Immature natural killer cell (primary cell): ENCODE results near the gene RNU1-3. TPM values are rescaled to one million over a fixed set of nuclear protein-coding genes. Genes with fewer than 3 reads are reported as not detected.
"Not testable (repeated sequence)": the region's sequence is repeated elsewhere in the genome, so short reads cannot be mapped to it uniquely, and the experiment has no call there.

ENCODE experiments used
- DNase-seq, 3 donors: peaks; one replicate each; pipeline ENCODE4 v3.0.0; 2022; ENCODE audit warnings: mixed read lengths in 1 of 3
- H3K27ac Mint-ChIP-seq, 6 donors: one replicate each; pipeline ENCODE4 v1.8.0; 2020; ENCODE audit warnings: mixed read lengths in 6 of 6, mild to moderate bottlenecking in 5 of 6, inconsistent platforms in 4 of 6, moderate library complexity in 3 of 6
- H3K27me3 Mint-ChIP-seq, 3 donors: one replicate each; pipeline ENCODE4 v1.8.0; 2020 to 2021; ENCODE audit warnings: low read depth in 3 of 3, mild to moderate bottlenecking in 3 of 3, mixed read lengths in 3 of 3, moderate library complexity in 3 of 3, inconsistent platforms in 1 of 3
- H3K36me3 Mint-ChIP-seq, 3 donors: one replicate each; pipeline ENCODE4 v1.8.0; 2020; ENCODE audit warnings: mixed read lengths in 3 of 3, inconsistent platforms in 2 of 3, mild to moderate bottlenecking in 2 of 3
- H3K4me1 Mint-ChIP-seq, 2 donors: one replicate each; pipeline ENCODE4 v1.8.0; 2020; ENCODE audit warnings: inconsistent platforms in 2 of 2, mild to moderate bottlenecking in 2 of 2, mixed read lengths in 2 of 2, moderate library complexity in 1 of 2
- H3K4me3 Mint-ChIP-seq, 5 donors: one replicate each; pipeline ENCODE4 v1.8.0; 2020; ENCODE audit warnings: mild to moderate bottlenecking in 5 of 5, mixed read lengths in 5 of 5, inconsistent platforms in 3 of 5, moderate library complexity in 3 of 5
- H3K9me3 Mint-ChIP-seq, 6 donors: one replicate each; pipeline ENCODE4 v1.8.0; 2020; ENCODE audit warnings: mild to moderate bottlenecking in 6 of 6, mixed read lengths in 6 of 6, inconsistent platforms in 4 of 6, moderate library complexity in 3 of 6
- polyA plus RNA-seq, 3 donors: library from polyadenylated mRNA; unstranded; fragments of 300-500 nt; fragmentation: Illumina TruSeq; gene quantifications; one replicate each; pipeline ENCODE4 v1.2.3, GENCODE V29; 2021

The RNU1-3 gene
- polyA plus RNA-seq, 3 donors from 2014 or later: 28.1 TPM; not detected in 2

DNA sequence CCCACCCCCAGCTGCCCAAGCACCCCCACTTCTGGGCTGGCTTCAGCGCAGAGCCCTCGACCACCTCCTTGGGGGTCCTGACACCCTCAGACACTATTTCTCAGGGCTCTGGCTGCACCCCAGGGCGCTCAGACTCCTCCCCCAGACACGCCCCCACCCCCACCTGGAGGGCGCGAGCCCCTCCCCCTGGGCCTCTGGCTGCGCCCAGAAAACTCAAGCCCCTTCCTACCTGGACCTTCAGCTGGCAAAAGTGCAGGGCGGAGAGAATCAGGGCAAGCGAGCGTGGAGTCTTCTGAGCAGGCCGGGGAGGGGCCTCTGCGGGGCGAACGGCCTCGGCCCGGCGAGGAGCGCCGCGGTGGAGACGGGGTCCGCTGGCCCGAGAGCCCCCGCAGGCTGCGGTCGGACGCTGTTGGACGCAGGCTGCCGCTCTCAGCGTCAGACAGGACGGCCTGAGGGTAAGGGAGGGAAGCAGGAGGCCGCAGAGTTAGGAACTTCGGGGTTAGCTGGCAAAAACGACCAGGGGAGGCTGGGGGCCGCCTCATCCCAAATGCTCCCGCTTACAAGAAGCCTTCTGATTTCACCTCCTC is 36.0 kb downstream of the RNU1-3 start:
- peaks cover 0 to 8% (median 4%) of the 10 kb centered on the region in 3 donors for H3K27me3 Mint-ChIP-seq
- H3K27ac Mint-ChIP-seq: no peak overlapping the region
- peaks cover 2 to 8% of the 10 kb centered on the region in 2 donors for H3K4me1 Mint-ChIP-seq
- DNase-seq: no peak
- no peak overlapping the region for H3K4me3 Mint-ChIP-seq
- H3K36me3 Mint-ChIP-seq: peaks cover 24 to 73% (median 27%) of the 10 kb centered on the region in 3 donors
- no peaks in the 10 kb centered on the region for H3K9me3 Mint-ChIP-seq

- H3K27ac Mint-ChIP-seq, H3K4me1 Mint-ChIP-seq, H3K4me3 Mint-ChIP-seq, DNase-seq, H3K9me3 Mint-ChIP-seq, H3K27me3 Mint-ChIP-seq: not testable (repeated sequence)
- peaks cover 28 to 79% (median 34%) of the 10 kb centered on the region in 3 donors for H3K36me3 Mint-ChIP-seq
Measured at GRCh38 chr1:16629916-16630530, 36.7 kb downstream of the RNU1-3 start.

GRCh38 chr1:16628361-16629111 is 38.2 kb downstream of the RNU1-3 start:
- peaks cover 23 to 67% (median 24%) of the 10 kb centered on the region in 3 donors for H3K36me3 Mint-ChIP-seq
- H3K27me3 Mint-ChIP-seq: peaks cover 0 to 9% (median 4%) of the 10 kb centered on the region in 3 donors
- H3K27ac Mint-ChIP-seq: no peak overlapping the region
- H3K9me3 Mint-ChIP-seq: no peaks in the 10 kb centered on the region
- peaks cover 0 to under 1% of the 10 kb centered on the region in 2 donors for H3K4me1 Mint-ChIP-seq
- no peak overlapping the region for H3K4me3 Mint-ChIP-seq
- DNase-seq: no peak

DNA sequence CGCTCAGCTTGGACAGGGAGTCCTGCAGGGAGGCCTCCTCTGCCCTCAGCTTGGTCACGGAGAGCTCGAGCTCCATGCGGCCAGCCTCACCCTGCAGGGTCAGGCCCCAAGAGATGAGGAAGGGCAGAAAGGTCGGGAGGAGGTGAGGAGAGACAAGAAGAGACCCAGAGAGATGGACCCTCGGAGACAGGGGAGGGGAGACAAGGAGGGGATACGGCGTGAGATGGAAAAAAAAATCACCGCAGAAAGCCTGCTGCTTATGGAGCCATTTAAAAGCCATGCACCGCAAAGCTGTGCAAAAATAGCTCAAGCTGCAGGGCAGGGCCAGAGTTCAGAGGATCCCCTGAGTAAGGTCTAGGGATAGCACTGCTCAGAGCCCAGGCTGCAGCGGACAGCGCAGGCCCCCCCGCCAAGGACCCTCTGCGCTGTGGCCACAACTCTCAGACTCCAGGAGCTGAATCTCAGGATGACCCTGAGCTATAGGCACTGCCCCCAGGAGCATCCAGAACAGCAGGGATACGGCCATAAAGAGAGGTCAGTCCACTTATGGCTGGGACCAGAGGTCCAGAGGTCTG is 40.3 kb downstream of the RNU1-3 start:
- peaks cover 18 to 51% (median 23%) of the 10 kb centered on the region in 3 donors for H3K36me3 Mint-ChIP-seq
- DNase-seq, H3K9me3 Mint-ChIP-seq, H3K4me3 Mint-ChIP-seq, H3K27me3 Mint-ChIP-seq, H3K4me1 Mint-ChIP-seq, H3K27ac Mint-ChIP-seq: not testable (repeated sequence)

GRCh38 chr1:16625497-16626408 is 41.0 kb downstream of the RNU1-3 start:
- no peak overlapping the region for H3K27ac Mint-ChIP-seq

DNA sequence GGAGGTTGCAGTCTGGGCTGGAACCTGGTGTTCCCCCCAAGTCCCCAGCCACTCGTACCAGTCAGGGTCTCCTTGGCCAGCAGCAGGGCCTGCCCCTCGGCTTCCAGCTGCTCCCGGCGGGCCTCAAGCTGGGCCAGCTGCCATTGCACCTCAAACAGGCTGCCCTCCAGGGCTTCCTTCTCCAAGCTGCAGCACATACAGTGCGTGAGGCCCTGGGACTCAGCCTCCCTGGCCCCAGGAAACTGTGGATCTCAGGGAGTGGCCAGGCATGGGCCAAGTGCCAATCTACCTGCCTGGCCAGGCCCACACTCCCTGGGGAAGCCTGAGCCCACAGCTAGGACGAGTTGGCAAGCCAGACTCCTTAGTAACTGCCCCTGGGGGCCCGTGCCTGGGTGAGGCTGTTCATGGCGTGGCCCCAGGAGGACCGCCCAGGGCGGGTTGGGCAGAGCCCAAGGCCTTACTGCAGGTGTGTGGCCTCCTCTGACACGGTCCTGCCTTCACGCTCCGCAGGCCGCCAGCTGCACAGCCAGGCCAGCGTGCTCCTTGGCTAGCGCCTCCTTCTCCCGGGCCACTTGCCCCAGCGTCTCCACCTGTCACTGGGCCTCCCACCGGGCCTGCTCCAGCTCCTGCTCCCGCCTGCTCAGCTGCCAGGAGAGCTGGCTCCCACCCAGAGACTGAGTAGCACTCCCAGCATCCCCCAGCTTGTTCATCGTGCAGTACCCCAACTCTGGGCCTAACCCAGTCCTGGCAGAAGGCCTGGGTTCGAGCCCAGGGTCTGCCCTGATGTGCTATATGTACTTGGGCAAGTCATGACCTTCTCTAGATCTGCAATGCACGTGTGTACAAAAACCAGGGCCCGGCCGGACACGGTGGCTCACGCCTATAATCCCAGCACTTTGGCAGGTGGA is 42.7 kb downstream of the RNU1-3 start:
- peaks cover 18 to 35% (median 23%) of the 10 kb centered on the region in 3 donors for H3K36me3 Mint-ChIP-seq
- H3K4me1 Mint-ChIP-seq, H3K9me3 Mint-ChIP-seq, H3K27ac Mint-ChIP-seq, H3K27me3 Mint-ChIP-seq, H3K4me3 Mint-ChIP-seq, DNase-seq: not testable (repeated sequence)

More at GRCh38 chr1:16625497-16626408, 41.0 kb downstream of the RNU1-3 start:
- no peaks in the 10 kb centered on the region for H3K9me3 Mint-ChIP-seq
- H3K36me3 Mint-ChIP-seq: peaks cover 18 to 47% (median 23%) of the 10 kb centered on the region in 3 donors
- DNase-seq: no peak
- H3K4me1 Mint-ChIP-seq: no peaks in the 10 kb centered on the region
- peaks cover 0 to 8% (median 4%) of the 10 kb centered on the region in 3 donors for H3K27me3 Mint-ChIP-seq
- H3K4me3 Mint-ChIP-seq: no peak overlapping the region

- H3K4me1 Mint-ChIP-seq, H3K27ac Mint-ChIP-seq, DNase-seq: not testable (repeated sequence)
Measured at GRCh38 chr1:16623337-16623736, 43.4 kb downstream of the RNU1-3 start.

GRCh38 chr1:16621681-16622315 is 45.0 kb downstream of the RNU1-3 start:
- peaks cover 13 to 18% (median 17%) of the 10 kb centered on the region in 3 donors for H3K36me3 Mint-ChIP-seq
- not testable (repeated sequence) for H3K27me3 Mint-ChIP-seq, DNase-seq, H3K4me1 Mint-ChIP-seq, H3K27ac Mint-ChIP-seq, H3K9me3 Mint-ChIP-seq, H3K4me3 Mint-ChIP-seq

More at GRCh38 chr1:16623337-16623736, 43.4 kb downstream of the RNU1-3 start:
- H3K27me3 Mint-ChIP-seq, H3K9me3 Mint-ChIP-seq, H3K4me3 Mint-ChIP-seq: not testable (repeated sequence)
- H3K36me3 Mint-ChIP-seq: peaks cover 13 to 29% (median 17%) of the 10 kb centered on the region in 3 donors

GRCh38 chr1:16621300-16621658 is 45.5 kb downstream of the RNU1-3 start:
- H3K9me3 Mint-ChIP-seq: no peaks in the 10 kb centered on the region
- H3K4me1 Mint-ChIP-seq: no peaks in the 10 kb centered on the region
- peaks cover 12 to 14% (median 14%) of the 10 kb centered on the region in 3 donors for H3K36me3 Mint-ChIP-seq
- H3K27me3 Mint-ChIP-seq: peaks cover 0 to 3% (median 0%) of the 10 kb centered on the region in 3 donors
- H3K27ac Mint-ChIP-seq: no peak overlapping the region
- no peak for DNase-seq
- H3K4me3 Mint-ChIP-seq: no peak overlapping the region

- not testable (repeated sequence) for H3K9me3 Mint-ChIP-seq, DNase-seq, H3K27me3 Mint-ChIP-seq, H3K4me3 Mint-ChIP-seq, H3K36me3 Mint-ChIP-seq, H3K27ac Mint-ChIP-seq, H3K4me1 Mint-ChIP-seq
Measured at GRCh38 chr1:16619803-16620501, 46.8 kb downstream of the RNU1-3 start.

- no peak overlapping the region for H3K4me3 Mint-ChIP-seq
- no peaks in the 10 kb centered on the region for H3K36me3 Mint-ChIP-seq
- H3K27me3 Mint-ChIP-seq: no peaks in the 10 kb centered on the region
- no peak overlapping the region for H3K27ac Mint-ChIP-seq
- no peaks in the 10 kb centered on the region for H3K9me3 Mint-ChIP-seq
- no peak for DNase-seq
- H3K4me1 Mint-ChIP-seq: no peaks in the 10 kb centered on the region
Measured at GRCh38 chr1:16618719-16619118, 48.0 kb downstream of the RNU1-3 start.
